NCI-H2196 treated with DMSO at 0.1 percent for 48 hours (cell line): ENCODE results near the gene BANK1.

Experiments used
- DNase-seq: peaks from one replicate; lab custom pipeline; 2025; ENCODE audit not compliant: unreplicated experiment; lab: John Stamatoyannopoulos, UW

The BANK1 gene, protein sequence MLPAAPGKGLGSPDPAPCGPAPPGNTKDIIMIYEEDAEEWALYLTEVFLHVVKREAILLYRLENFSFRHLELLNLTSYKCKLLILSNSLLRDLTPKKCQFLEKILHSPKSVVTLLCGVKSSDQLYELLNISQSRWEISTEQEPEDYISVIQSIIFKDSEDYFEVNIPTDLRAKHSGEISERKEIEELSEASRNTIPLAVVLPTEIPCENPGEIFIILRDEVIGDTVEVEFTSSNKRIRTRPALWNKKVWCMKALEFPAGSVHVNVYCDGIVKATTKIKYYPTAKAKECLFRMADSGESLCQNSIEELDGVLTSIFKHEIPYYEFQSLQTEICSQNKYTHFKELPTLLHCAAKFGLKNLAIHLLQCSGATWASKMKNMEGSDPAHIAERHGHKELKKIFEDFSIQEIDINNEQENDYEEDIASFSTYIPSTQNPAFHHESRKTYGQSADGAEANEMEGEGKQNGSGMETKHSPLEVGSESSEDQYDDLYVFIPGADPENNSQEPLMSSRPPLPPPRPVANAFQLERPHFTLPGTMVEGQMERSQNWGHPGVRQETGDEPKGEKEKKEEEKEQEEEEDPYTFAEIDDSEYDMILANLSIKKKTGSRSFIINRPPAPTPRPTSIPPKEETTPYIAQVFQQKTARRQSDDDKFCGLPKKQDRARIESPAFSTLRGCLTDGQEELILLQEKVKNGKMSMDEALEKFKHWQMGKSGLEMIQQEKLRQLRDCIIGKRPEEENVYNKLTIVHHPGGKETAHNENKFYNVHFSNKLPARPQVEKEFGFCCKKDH

DNA sequence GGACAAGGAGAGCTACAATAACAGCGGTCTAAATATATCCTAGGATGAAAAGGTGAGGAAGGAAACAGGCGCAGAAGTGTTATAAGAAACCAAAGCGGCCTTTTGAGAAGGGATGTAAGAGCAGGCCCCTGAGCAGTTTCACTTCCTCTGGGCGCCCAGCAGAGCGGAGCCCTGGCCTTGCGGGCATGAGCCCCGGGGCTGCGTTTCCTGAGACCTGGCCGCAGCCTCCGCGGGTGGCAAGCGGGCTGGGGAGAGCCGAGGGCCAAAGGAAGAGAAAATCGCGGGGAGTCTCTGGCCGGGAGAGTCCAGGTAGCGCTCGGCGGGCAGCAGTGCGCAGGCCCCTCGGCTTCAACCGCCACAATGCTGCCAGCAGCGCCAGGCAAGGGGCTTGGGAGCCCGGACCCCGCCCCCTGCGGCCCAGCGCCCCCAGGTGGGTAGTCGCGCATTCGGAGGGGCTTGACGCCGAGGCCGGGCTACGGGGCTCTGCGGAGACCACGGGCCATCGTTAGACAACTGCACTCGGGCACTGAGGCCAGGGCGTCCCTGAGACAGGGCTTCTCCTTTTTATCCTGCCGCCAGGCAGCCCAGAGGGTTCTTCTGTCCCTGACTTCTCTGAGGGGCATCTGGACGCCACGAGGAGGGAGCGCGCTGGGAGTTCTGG is at the start of gene BANK1:
Gene BANK1 (plus strand): TSS at position 210 of the 661 bp plus-strand sequence. CDS start 151 bp downstream, at position 361.
- DNase-seq, result peak; percentile 11

DNA sequence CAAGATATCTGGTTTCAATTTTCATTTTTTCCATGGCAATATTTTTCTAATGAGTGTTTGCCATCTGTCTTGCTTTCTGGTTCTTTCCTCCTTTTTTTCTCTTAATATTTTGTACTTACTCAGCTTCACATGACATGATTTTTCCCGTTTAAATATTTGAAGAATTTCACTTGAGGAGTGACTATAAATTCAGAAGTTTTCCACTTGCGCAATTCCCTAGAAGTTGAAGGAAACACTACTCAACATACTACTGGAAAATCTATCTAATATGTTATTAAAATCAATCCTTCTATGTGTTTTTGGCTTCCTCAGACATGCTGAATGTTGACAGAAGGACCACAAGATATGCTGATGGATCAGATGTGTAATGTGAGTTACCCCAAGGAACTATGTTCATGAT is 36.8 kb upstream of the BANK1 start:
- no peak for DNase-seq

DNA sequence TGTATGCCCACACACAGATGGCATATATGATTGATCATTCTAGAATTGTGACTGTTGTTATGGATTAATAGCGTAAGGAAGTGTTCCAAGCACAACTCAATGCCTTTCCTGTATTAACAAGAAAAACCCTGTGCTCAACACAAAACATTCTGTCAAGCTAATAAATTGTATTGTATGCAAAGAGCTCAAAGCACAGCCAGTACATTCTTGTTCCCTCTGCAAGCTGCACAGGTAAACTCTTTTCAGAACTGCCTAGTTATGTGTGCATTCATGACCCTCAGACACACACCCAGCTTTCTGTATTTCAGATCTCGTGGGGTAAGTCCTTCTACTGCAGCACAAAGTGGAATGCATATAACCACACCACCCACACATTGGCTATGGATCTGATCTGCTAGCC is 34.3 kb upstream of the BANK1 start:
- DNase-seq, result no peak

DNA sequence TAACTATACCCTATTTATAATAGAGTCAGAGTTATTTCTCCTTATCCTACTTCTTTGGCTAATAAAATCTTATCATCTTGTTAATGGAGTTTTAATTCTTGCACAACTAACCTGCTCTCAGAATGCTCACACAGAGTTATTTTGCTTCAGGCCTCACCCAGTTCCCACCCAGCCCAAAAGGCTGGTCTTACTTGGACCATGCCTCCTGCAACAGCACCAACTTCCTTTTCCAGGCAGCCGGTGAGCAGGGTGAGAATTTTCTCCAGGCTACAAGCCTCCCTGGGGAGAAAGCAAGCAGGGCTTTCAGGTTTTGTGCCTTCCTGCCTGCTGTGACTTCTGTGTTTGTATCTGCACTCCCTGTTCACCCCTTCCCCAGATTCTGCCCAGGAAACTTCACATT is 29.1 kb upstream of the BANK1 start:
- no peak for DNase-seq

DNA sequence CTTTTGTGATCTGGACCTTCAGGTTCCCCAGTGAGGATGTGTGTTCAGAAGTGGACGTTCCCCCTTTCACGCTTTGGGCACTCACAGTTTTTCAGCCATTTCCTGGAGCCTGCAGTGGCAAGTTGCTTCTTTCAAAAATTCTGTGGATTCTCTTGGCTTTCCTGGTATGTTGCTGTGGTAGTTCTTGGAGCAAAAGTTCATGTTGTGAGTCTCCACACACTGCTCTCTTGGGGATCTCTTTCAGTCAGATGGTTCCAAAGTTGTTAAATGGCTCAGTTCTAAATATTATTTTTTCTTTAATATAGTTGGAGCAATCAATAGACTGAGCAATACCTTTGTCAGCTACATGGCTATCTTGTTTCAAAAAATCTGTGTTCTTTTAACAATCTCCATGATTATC is 28.5 kb upstream of the BANK1 start:
- DNase-seq, result no peak

DNA sequence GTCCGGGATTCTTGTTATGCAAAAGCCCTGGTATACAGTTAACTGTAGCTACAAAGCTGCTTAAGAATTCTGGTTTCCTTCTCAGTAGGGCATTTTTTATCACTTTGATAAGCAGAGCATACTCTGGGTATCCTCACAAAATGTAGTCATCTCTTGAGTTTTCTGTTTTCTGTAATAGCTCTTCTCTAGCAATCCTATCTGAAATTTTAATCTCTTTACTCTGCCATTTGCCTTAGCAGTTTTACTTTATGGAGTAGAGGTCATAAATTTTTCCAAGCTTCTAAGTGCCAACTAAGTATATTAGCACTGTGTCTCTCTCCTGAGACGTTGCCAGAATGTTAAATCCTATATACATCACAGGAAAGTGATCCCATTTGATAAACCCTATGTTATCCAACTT is 28.0 kb upstream of the BANK1 start:
- no peak for DNase-seq

DNA sequence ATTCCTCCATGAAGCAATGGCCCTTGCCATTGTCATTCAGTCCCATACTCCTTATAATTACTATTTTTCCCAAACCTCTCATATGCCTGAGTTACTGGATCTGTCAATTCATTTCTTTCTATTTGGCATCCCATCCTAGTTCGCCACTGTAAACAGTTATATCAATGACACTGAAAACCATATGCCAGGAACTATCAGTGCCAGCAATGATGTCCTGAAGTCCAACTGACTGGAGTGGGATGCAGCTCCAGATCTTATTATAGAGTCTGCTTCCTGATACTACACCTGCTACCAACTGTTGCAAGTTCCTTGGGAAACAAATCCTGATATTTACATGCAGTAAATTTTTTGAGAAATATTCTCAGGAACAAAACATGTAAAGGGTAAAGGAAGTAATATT is 27.0 kb upstream of the BANK1 start:
- DNase-seq, result no peak

DNA sequence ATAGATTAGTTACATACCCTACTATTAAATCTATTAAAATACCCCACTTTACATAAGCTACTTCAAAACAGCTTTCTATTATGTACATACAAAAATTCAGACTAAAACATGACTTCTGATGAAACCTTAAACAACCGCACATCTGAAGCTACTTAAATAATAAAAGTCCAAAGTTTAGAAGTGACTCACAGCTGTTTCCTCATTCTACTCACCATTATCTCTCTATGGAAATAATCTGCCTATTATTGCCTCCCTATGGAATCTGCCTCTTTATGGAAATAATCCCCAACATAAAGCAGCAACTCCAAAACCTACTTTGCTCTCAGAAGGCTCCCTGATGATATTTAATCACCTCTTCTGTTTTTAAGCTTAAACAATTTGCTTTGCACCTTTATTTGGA is 15.7 kb upstream of the BANK1 start:
- DNase-seq, result no peak

DNA sequence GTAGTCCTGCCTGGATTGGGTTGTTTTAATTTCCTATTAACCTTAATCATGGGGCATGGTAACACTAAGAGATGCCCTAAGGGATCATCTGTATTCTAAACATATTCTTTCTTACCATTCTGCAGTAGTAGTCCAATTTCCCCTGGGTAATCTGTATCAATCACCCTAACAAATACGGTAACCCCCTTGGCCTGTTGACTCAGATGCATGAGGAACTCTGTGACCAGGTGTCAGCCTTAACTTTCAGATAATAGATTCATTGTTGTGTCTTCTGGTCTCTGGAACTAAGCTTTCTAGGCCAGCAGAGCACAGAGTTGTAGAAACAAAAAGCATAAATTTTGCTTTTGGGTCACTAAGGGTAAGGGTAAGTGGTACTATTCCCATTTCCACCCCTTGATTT is 13.1 kb upstream of the BANK1 start:
- no peak for DNase-seq

DNA sequence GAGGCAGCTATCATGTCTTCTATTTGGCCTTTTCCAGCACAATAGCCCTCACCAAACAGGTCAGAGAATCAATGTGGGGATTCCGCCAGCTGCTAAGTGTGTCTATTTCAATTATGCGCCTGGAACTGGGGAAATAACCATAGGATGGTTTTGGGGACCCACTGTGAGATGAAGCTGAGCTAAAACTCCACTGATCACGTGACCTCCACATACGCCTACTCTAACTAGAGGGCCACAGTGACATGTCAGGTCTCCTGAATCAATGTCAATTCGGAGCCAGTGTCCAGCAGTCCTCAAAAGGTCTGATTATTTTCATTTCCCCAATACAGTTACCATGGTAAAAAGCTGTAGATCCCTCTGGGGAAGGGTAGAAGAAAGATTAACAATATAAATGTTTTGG is 10.2 kb upstream of the BANK1 start:
- DNase-seq, result no peak

DNA sequence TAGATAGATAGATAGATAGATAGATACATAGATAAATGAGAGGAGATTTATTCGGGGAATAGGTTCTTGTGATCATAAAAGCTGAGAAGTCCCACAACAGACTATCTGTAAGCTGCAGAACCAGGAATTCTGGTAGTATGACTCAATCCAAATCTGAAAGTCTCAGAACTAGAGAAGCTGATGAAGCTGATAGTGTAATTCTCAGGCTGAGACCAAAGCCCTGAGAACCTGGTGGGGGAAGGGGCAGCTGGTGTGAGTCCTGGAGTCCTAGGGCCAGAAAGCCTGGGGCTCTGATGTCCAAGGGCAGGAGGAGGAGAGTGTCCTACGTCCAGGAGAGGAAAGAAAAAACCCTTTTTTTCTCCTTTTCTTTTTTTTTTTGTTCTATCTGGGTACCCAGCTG is 8.0 kb upstream of the BANK1 start:
- no peak for DNase-seq

DNA sequence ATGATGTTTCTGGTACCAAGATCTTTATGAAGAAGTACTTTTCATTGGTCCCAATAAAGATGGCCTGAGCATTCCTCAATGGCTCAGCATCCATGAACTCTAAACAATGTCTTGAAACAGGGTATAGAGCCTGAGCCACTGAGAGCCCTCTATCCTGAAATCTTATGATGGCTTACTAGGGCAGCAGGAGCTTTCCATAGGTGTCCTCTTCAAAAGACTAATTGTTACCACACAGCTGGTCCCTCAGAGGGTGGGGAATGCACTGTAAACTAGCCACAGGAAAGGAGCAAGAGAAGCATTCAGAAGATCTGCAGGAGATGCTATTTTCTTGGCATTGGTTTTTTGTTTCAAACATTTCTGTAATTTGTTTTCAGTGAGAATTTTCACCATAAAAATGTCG is 5.6 kb upstream of the BANK1 start:
- no peak for DNase-seq

DNA sequence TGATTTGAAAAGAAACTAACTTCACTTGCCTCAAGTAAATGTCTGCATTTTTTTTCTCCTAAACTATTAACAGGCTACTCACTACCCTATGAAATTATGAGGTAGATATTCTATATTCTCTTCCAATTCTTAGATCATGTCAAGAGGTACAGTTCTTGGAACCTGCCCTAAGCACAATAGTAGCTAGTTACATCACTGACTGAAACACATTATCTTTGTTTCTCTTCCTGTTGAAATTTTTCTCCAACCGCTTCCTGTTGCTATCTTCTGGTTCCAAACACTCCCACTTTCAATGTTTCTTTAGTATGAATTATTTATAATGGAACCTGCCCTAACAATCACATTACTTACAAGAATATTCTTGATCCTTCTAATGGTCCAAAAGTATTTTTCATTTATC is 5.0 kb upstream of the BANK1 start:
- no peak for DNase-seq

DNA sequence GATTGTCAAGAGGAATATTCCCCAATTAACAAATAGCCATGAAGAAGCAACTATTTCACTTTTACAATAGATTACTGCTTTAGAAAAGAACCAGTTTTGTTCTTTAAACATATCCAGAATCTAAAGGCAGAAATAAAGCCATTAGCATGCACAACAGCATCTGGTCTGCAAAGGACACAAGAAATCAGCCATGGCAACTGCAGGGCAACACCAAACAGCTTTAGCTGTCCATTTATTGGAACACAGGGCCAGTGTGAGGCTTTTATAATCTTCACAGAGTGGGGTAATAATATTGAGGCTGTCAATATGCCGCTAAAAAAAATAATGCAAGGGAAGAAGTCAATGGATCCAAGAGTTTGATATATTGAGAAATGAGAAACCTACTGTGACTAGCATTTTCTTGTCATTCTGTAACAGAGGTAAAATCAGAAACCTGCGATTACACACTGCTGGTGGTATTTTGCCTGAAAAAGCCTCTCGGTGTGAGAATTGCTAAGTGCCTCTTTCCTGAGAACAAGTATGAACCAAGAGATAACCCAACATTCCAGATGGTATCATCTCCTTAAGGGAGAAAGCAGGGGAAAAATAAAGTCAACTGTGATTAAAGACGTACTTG is 2.7 kb upstream of the BANK1 start:
- DNase-seq, result no peak

DNA sequence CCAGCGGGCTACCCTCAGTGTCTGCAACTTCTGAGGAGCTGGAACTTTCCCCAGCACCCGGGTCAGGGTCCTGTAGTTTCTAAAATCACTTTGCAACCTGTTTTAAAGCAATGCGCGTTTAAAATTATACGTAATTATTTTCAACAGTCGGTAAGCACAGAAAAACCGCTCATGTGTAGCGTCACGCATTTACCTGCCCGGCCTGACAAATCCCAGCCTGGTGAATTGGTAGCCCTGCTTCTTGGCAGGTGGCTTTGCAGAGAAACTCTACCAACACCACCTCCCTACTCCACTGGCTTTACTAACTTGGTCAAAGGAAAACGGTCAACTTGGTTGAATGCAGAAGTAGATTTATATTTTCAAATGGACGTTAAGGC is 640 bp downstream of the BANK1 start:
- peak; percentile 8 for DNase-seq

DNA sequence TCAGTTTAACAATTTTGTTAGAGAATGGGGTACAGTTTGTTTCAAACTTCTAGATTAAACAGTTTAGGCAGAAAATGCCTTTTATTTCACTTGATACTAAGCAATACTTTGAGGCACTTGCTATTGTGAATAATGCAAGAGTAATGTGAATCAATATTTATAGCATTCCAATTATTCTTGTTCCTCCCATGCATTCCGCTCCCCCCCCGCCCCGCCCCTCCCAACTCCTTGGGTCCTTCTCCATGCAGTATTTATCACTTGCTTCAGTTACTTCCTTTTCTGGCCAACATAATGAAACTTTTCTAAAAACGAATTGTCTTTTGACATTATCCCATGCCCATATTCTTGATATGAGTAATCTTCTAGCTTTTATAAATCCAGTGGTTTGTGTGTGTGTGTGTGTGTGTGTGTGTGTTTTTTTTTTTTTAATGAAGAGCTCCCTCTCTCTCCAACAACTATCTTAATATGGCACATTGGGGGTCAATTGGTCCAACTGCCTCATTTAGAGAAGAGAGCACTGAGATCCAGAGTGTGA is 1.6 kb downstream of the BANK1 start:
- DNase-seq, result no peak

DNA sequence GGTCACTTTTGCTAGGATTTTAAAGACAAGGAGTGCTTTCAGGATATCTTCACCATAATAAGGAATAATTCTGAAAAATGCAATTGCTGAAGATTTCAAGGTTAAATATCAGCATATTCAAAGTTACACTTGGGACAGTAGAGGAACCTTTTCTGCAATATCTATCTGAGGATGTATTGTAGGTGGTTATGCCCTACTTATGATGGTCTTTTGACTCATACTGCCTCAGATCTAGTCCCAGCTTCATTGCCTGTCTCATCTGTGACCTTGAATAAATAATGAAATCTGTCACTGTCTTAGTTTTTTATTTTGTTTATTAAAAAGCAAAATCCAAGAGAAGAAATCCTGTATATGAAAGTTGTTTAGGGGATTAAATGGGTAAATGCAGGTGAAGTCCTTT is 2.9 kb downstream of the BANK1 start:
- DNase-seq, result no peak

DNA sequence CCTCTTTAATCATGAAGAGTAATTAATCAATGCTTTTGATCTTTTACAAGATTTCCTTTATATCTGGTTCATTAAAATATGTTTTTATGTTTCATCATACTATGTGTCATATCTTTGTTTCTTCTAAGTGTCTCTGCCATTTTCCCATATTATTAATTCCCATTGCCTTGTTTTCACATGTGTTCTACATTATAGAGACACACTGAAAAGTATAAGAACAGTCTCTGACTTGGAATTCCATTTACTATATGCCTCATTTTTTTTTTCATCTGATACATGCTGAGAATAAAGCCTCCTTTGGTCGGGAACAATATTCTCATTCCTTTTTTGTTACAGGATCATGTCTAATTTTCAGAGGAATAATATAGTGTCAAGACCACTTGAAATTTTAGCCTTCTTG is 4.3 kb downstream of the BANK1 start:
- no peak for DNase-seq

DNA sequence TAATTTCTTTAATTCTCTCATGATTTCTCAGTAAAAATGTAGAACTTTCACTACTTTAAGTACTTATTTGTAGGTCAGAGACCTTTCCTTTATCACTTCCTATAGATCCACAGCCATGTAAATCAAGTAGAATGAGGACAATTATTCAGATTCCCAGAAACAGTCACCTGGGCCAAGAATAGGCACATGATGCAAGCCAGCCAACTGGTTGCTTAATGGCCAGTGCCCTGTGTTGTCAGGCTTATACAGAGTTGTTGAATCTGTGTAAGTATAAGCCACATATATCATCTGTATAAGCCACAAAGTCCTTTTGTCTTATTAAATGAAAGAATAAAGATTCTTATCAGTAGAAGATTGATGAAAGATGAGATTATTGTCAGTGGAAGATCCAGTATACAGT is 5.2 kb downstream of the BANK1 start:
- DNase-seq, result no peak

DNA sequence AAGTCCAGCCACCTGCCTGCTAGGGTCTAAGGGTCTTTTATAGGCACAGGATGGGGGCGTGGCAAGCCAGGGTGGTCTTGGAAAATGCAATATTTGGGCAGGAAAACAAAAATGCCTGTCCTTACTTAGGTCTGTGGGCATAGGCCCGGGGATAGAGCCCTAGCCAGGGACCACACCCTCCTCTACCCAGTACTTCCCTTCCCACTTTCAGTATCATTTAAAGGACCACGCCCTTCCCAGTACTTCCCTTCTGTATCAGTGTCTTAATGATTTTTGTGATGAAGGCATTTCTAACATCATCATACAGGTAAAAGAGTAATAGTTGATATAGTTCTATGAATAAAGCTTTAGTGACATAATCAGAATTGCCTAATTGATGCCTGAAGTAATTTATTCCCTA is 11.4 kb downstream of the BANK1 start:
- DNase-seq, result no peak

DNA sequence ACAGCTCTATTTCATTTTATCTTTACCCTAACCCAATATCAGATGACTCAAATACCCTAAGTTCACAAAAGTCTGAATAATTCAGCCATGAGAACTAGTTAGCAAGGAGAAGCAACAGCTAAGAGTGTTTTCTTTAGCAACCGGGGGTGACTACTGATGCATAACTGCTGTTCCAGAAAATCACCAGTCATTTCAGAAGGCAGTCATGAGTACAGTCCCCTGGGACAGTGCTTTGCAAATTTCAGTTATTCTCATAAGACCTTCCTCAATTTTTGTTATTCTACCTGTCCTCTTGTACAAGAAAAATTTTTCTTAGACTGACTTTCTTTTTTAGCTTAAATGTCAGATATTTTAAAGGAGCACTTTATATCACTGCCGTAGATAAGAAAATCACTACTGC is 16.4 kb downstream of the BANK1 start:
- no peak for DNase-seq
